Stimulated activated CD4-positive, alpha-beta T cell treated with anti-CD3 and anti-CD28 coated beads, TNF-alpha, amount 100 ng/mL, for 48 hours (primary cell): ENCODE results near the gene USP6NL.
"Not testable (repeated sequence)": the region's sequence is repeated elsewhere in the genome, so short reads cannot be mapped to it uniquely, and the experiment has no call there.

Experiments
- DNase-seq, 3 donors: peaks; one replicate each; pipeline ENCODE4 v3.0.0-alpha.2; 2020; ENCODE audit warnings: low read depth in 3 of 3

The USP6NL gene

GRCh38 chr10:11516431-11516746 is 95.1 kb downstream of the USP6NL start:
- no peak for DNase-seq

GRCh38 chr10:11515596-11516430 is 95.6 kb downstream of the USP6NL start:
- peak in 2 of 3 donors; percentile 5 to 13 for DNase-seq

- no peak for DNase-seq
Observed at GRCh38 chr10:11513727-11514126, 97.7 kb downstream of the USP6NL start.

GRCh38 chr10:11512596-11512995 is 98.9 kb downstream of the USP6NL start:
- no peak for DNase-seq

DNA sequence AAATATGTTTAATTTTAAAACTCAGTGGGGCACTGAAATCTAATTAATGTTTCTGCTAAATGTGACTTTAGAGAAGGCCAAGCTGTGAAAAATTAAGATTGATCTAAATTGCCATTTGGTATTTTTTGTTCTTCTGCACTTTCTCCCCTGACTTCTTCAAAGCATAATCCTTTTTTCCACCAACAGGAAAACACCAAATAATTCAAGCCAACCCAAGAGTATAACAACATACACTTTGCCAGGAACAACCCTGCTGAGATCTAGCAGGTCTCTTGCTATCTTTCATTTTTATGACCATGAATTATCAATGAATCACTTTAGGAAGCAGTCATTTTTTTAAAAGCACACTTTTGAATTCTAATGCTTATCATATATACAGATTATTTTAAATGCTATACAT is 100.1 kb downstream of the USP6NL start:
- no peak for DNase-seq

DNA sequence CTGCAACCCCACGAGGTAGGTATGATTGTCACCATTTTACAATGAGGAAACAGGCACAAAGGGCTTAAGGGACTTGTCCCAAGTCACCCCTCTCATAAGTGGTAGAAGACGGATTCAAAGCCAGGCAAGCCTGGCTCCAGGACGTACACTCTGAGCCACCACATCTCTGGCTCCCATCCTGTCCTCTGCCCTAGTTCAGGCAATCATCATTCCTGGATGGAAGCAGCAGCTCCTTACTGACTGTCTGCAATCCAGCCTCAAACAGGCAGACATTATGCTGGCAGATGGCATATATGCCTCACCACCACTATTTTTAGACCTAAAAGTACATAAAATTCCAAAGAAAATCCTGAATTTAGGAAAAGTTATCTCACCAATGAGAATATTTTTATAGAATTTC is 100.7 kb downstream of the USP6NL start:
- DNase-seq: no peak

DNA sequence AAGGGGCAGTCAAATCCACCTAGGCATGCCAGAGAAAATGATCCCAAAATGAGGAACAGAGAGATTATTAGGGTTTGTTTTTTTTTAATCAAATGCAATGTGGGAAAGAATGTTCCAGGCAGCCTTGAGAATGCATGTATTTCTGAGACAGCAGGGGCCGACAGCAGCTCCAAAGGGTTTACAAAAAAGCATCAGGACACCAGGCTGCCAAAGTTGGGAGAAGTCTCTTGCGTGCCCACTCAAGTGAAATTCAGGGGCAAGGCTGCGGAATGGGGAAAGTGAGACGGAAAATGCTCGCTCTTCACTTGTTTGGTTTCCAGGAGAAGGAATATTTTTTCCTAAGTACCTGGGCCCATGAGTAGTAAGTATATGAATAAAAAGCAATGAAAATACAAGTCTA is 101.2 kb downstream of the USP6NL start:
- DNase-seq: no peak

GRCh38 chr10:11509036-11509435 is 102.4 kb downstream of the USP6NL start:
- no peak for DNase-seq

DNA sequence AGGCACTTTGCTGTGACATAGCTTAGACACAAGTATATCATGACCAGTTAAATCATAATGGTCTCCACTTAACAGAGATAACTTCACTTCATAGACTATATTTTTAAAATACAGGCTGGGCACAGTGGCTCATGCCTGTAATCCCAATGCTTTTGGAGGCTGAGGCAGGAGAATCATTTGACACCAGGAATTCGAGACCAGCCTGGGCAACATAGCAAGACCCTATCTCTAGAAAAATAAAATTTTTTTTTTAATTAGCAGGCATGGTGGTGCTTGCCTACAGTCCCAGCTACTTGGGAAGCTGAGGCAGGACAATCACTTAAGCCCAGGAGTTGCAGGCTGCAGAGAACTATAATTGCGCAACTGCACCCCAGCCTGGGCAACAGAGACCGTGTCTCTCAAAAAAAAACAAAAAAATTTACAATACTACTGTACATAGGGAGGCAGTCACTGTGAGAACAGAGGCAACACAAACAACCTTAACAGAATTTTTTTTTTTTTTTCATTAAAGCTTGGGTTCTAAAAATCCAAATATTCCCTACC is 105.1 kb downstream of the USP6NL start:
- DNase-seq: no peak

GRCh38 chr10:11505639-11506038 is 105.8 kb downstream of the USP6NL start:
- DNase-seq: peak in 2 of 3 donors; percentile 8 to 27

- DNase-seq: no peak
Observed at GRCh38 chr10:11504566-11505285, 106.7 kb downstream of the USP6NL start.

GRCh38 chr10:11501600-11501999 is 109.8 kb downstream of the USP6NL start:
- no peak for DNase-seq

DNA sequence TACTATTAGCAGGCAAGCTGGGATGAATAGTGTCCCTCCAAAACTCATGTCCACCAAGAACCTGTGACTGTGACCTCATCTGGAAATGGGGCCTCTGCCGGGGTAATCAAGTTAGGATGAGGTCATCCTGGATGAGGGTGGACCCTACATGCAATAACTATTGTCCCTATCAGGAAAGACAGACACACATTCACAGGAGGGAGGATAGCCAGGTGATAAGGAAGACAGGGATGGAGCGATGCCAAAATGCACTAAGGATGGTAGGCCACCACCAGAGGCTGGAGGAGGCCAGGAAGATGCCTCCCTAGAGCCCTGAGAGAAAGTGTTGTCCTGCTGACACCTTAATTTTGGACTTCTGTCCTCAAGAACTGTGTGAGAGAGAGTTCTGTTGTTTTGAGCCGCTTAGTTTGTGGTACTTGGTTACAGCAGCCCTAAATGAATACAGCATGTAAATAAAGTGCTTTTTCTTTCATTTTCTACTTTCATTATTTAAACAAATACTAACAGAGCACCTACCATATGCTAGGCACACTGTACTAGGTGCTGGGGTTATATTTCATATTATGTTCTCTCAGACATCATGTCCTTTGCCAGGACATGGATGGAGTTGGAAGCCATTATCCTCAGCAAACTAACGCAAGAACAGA is 111.9 kb downstream of the USP6NL start:
- no peak for DNase-seq

GRCh38 chr10:11498399-11498798 is 113.1 kb downstream of the USP6NL start:
- DNase-seq: no peak

DNA sequence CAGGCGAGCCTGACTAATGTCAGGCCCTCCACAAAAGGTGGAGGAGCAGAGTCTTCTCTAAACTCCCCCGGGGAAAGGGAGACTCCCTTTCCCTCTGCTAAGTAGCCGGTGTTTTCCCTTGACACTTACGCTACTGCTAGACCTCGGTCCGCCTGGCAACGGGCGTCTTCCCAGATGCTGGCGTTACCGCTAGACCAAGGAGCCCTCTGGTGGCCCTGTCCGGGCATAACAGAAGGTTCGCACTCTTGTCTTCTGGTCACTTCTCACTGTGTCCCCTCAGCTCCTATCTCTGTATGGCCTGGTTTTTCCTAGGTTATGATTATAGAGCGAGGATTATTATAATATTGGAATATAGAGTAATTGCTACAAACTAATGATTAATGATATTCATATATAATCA is 116.5 kb downstream of the USP6NL start:
- not testable (repeated sequence) for DNase-seq

DNA sequence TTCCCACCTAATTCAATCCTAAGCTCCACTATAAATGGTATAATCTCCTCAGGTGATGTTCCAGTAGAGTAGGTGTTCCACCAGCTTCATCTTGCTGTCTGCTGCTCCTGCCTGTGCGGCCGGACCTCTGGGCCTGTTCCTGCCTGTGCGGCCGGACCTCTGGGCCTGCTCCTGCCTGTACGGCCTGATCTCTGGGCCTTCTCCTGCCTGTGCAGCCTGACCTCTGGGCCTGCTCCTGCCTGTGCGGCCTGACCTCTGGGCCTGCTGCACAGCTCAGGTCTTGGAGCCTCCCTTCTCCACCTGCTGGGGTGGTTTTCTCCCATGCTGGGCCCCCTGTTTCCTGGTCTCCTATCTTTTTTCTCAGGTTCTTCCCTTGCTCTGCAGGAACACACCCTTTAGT is 117.8 kb downstream of the USP6NL start:
- DNase-seq: no peak

- DNase-seq: no peak
Observed at GRCh38 chr10:11491087-11491486, 120.4 kb downstream of the USP6NL start.

- DNase-seq: no peak
Observed at GRCh38 chr10:11489591-11489990, 121.9 kb downstream of the USP6NL start.

- DNase-seq: no peak
Observed at GRCh38 chr10:11488126-11488525, 123.3 kb downstream of the USP6NL start.

DNA sequence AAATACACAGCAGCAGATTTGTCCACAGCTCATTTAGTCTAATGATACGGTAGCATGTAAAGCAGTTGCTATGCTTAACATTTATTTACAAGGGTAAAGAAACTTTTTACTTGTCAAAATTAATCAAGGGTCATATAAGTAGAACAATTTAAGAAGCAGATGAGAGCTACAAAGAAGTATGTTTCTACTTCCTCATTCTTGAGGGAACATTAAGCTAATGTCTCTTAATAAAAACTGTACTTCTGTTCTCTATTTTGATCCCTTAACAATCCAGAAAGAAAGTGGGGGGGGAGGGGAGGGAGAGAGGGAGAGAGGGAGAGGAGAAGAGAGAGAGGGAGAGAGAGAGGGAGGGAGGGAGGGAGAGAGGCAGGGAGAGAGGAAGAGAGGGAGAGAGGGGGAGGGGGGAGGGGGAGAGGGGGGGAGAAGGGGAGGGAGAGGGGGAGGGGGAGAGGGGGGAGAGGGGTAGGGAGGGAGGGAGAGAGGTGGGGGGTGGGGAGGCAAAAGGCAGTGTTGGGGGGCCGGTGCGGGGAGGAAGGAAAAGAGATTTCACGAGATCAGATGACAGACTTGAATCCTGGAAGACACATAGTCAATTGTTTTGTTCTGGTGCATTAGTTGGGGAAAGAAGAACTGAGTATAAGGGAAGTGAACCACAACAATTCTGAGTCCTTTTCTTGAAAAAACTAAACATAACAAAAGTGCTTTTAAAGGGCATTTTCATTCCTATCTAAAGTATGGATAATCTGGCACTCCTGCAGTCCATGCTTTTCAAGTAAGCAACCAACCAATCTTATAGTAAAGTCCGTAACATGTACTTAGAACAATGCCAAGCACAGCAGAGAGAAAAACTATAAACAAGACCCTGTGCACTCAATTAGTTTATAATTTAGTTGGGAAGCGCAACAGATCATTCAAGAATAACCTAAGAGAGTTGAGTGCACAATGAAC is 128.0 kb downstream of the USP6NL start:
- no peak for DNase-seq

DNA sequence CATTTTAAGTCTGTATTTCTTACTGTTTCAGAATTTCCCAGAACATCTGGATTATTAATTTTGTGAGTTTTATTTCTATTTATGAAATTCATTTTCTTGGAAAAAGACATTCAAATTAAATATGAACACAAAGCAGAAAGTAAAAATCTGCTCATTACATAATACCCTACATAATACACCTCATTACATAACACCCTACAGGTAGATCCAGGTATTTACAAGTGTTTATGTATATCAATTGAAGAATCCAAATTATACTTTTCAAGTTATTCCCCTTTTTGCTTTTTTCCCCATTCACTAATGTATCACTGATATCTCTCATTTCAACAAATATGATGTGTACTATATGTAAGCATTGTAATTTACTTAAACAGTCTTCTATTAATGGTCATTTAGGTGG is 129.1 kb downstream of the USP6NL start:
- DNase-seq: no peak
